H9 (cell line): ENCODE measurements around the gene ZHX3. TPM values are rescaled to one million over a fixed set of nuclear protein-coding genes. Genes with fewer than 3 reads are reported as not detected.

Experiments used
- DNase-seq: peaks from one replicate; pipeline ENCODE4 v3.0.0-alpha.2; 2017
- H2AFZ ChIP-seq: one replicate; pipeline ENCODE4 v1.6.1; 2013; ENCODE audit warnings: mild to moderate bottlenecking, low read length, control low read depth, moderate library complexity
- H2AK5ac ChIP-seq: 2 replicates; pipeline ENCODE4 v1.6.1; 2013; ENCODE audit warnings: low read length, control low read depth, mixed read lengths; ENCODE audit not compliant: insufficient read length
- H2BK120ac ChIP-seq: one replicate; pipeline ENCODE4 v1.6.1; 2013; ENCODE audit warnings: low read depth, mild to moderate bottlenecking, low read length, control low read depth, inconsistent platforms; ENCODE audit not compliant: poor library complexity, severe bottlenecking
- H2BK12ac ChIP-seq: 2 replicates; pipeline ENCODE4 v1.6.1; 2013; ENCODE audit warnings: low read length, control low read depth, mixed read lengths, low read depth; ENCODE audit not compliant: insufficient read length
- H2BK15ac ChIP-seq: 2 replicates; pipeline ENCODE4 v1.6.1; 2013; ENCODE audit warnings: low read depth, low read length, control low read depth
- H2BK20ac ChIP-seq: one replicate; pipeline ENCODE4 v1.6.1; 2013; ENCODE audit warnings: low read depth, mild to moderate bottlenecking, low read length, control low read depth, inconsistent platforms; ENCODE audit not compliant: poor library complexity, severe bottlenecking
- H2BK5ac ChIP-seq: 2 replicates; pipeline ENCODE4 v1.6.1; 2013; ENCODE audit warnings: low read length, control low read depth, mixed read lengths; ENCODE audit not compliant: insufficient read length
- H3K14ac ChIP-seq: 2 replicates; pipeline ENCODE4 v1.6.1; 2013; ENCODE audit warnings: low read length, control low read depth; ENCODE audit not compliant: insufficient read depth
- H3K18ac ChIP-seq: 2 replicates; pipeline ENCODE4 v1.6.1; 2013; ENCODE audit warnings: low read depth, mild to moderate bottlenecking, mixed read lengths, low read length, control low read depth; ENCODE audit not compliant: insufficient read length
- H3K23ac ChIP-seq: 2 replicates; pipeline ENCODE4 v1.6.1; 2013; ENCODE audit warnings: low read length, control low read depth, mixed read lengths, low read depth; ENCODE audit not compliant: insufficient read length
- H3K23me2 ChIP-seq: 2 replicates; pipeline ENCODE4 v1.6.1; 2013; ENCODE audit warnings: low read depth, mild to moderate bottlenecking, mixed read lengths, low read length, control low read depth; ENCODE audit not compliant: insufficient read length, poor library complexity, severe bottlenecking
- H3K27ac ChIP-seq: 2 replicates; pipeline ENCODE4 v1.5.1; 2013; ENCODE audit warnings: low read length, control low read depth, mixed read lengths, low read depth; ENCODE audit not compliant: insufficient read length
- H3K27me3 ChIP-seq: 2 replicates; pipeline ENCODE4 v1.6.1; 2013; ENCODE audit warnings: low read length, control low read depth, inconsistent platforms; ENCODE audit not compliant: insufficient read depth
- H3K4ac ChIP-seq: 2 replicates; pipeline ENCODE4 v1.6.1; 2013; ENCODE audit warnings: low read depth, mild to moderate bottlenecking, control low read depth, inconsistent platforms, low read length, moderate library complexity
- H3K4me1 ChIP-seq: 2 replicates; pipeline ENCODE4 v1.6.1; 2013; ENCODE audit warnings: low read length, control low read depth, inconsistent platforms; ENCODE audit not compliant: insufficient read depth
- H3K4me2 ChIP-seq: 2 replicates; pipeline ENCODE4 v1.6.1; 2013; ENCODE audit warnings: low read length, control low read depth, mixed read lengths; ENCODE audit not compliant: insufficient read length, insufficient read depth
- H3K56ac ChIP-seq: 2 replicates; pipeline ENCODE4 v1.6.1; 2013; ENCODE audit warnings: low read depth, mild to moderate bottlenecking, mixed read lengths, low read length, control low read depth; ENCODE audit not compliant: insufficient read length
- H3K79me1 ChIP-seq: 2 replicates; pipeline ENCODE4 v1.6.1; 2013; ENCODE audit warnings: low read depth, mild to moderate bottlenecking, moderate library complexity, low read length, control low read depth, inconsistent platforms; ENCODE audit not compliant: insufficient read depth, poor library complexity, severe bottlenecking
- H3K79me2 ChIP-seq: 2 replicates; pipeline ENCODE4 v1.6.1; 2013; ENCODE audit warnings: low read length, control low read depth, inconsistent platforms; ENCODE audit not compliant: insufficient read depth
- H3K9ac ChIP-seq: 2 replicates; pipeline ENCODE4 v1.6.1; 2013; ENCODE audit warnings: low read length, control low read depth, mixed read lengths; ENCODE audit not compliant: insufficient read length; ENCODE audit errors: extremely low read depth
- H3K9me3 ChIP-seq: one replicate; pipeline ENCODE4 v1.6.1; 2013; ENCODE audit warnings: low read depth, low read length, inconsistent platforms; ENCODE audit not compliant: control insufficient read depth
- H3T11ph ChIP-seq: one replicate; pipeline ENCODE4 v1.6.1; 2013; ENCODE audit warnings: mild to moderate bottlenecking, low read length, control low read depth, inconsistent platforms
- H4K20me1 ChIP-seq: one replicate; pipeline ENCODE4 v1.6.1; 2013; ENCODE audit not compliant: control insufficient read depth, insufficient read length, insufficient read depth
- H4K5ac ChIP-seq: 2 replicates; pipeline ENCODE4 v1.6.1; 2013; ENCODE audit warnings: low read depth, mild to moderate bottlenecking, mixed read lengths, low read length, control low read depth; ENCODE audit not compliant: insufficient read length
- H4K8ac ChIP-seq: replicated peaks from 2 replicates; pipeline ENCODE4 v1.6.1; 2013; ENCODE audit warnings: low read length, control low read depth, mixed read lengths, low read depth; ENCODE audit not compliant: insufficient read length
- H4K91ac ChIP-seq: 2 replicates; pipeline ENCODE4 v1.6.1; 2013; ENCODE audit warnings: low read depth, mild to moderate bottlenecking, moderate library complexity, mixed read lengths, low read length, control low read depth; ENCODE audit not compliant: insufficient read length
- H3K27ac Mint-ChIP-seq, 3 experiments: 2 replicates in 2 of 3; 3 replicates in 1 of 3; pipeline ENCODE4 v1.8.0; 2020 to 2021; ENCODE audit warnings: mixed read lengths in 3 of 3, mild to moderate bottlenecking in 1 of 3, moderate library complexity in 1 of 3
- H3K27me3 Mint-ChIP-seq: 2 replicates; pipeline ENCODE4 v1.8.0; 2021; ENCODE audit warnings: low read depth, mild to moderate bottlenecking, moderate library complexity, mixed read lengths
- H3K36me3 Mint-ChIP-seq, 3 experiments: 2 replicates in 2 of 3; 3 replicates in 1 of 3; pipeline ENCODE4 v1.8.0; 2020 to 2021; ENCODE audit warnings: low read depth in 3 of 3, mixed read lengths in 3 of 3; ENCODE audit not compliant: insufficient read depth in 1 of 3
- H3K4me1 Mint-ChIP-seq, 2 experiments: 2 replicates each; pipeline ENCODE4 v1.8.0; 2020; ENCODE audit warnings: mixed read lengths in 2 of 2
- H3K4me3 Mint-ChIP-seq, 2 experiments: 2 replicates in 1 of 2; 3 replicates in 1 of 2; pipeline ENCODE4 v1.8.0; 2020 to 2021; ENCODE audit warnings: mild to moderate bottlenecking in 2 of 2, mixed read lengths in 2 of 2, moderate library complexity in 1 of 2
- H3K9me3 Mint-ChIP-seq, 2 experiments: 2 replicates in 1 of 2; 3 replicates in 1 of 2; pipeline ENCODE4 v1.8.0; 2020; ENCODE audit warnings: mild to moderate bottlenecking in 2 of 2, mixed read lengths in 2 of 2, moderate library complexity in 1 of 2
- WGBS: extraction: QIAGEN DNeasy Blood & Tissue Kit; methylation state at CpG from one replicate; pipeline ENCODE4 v1.1.7; 2013; ENCODE audit warnings: missing lambda C conversion rate, low lambda C conversion rate, mixed read lengths; ENCODE audit not compliant: insufficient read length; ENCODE audit errors: extremely low coverage; 5-methylcytosine and 5-hydroxymethylcytosine counted together
- total RNA-seq: library from RNA; stranded (reverse); gene quantifications from 2 replicates; pipeline ENCODE4 v1.2.1, GENCODE V29; 2021
- TF ChIP-seq, protein P1 (sequence below): fragments of 200-600 bp; sonication (generic); conservative IDR thresholded peaks from 3 replicates; pipeline ENCODE4 v1.8.0; 2021; ENCODE audit warnings: antibody characterized with exemption, mild to moderate bottlenecking

ZHX3 gene
- total RNA-seq, 1 experiment from 2014 or later: 4.4 TPM

DNA sequence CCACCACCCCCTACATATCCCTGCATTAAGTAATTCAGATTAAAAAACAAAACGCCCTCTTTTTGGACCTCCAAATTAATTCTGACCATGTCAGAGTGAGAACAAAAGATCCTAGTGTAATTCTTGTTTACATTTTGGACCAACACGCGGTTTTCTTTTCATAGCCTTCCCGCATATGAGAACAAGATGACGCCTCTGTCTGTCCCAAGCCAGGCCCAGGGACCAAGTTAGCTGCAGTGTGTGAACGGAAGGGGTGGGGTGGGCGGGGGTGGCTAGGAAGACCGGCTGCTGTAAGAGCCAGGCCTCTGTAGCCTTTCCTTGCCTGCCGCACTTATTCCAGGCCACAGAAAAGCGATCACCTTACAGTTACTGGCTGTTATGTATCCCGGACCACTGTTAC lies 112.2 kb downstream of the ZHX3 start:
- Histone ChIP-seq H4K20me1 (no peaks in the 10 kb centered on the region), H3K9ac (no peak overlapping the region), H3K4me1 (no peaks in the 10 kb centered on the region), H2BK5ac (no peak overlapping the region), H3K27me3 (no peaks in the 10 kb centered on the region), H3K4me2 (no peak overlapping the region), H3K27ac (no peak overlapping the region), H2BK15ac (no peak overlapping the region), H2AFZ (no peak overlapping the region), H3K9me3 (no peaks in the 10 kb centered on the region), H3K18ac (no peak overlapping the region), H3K23ac (no peak overlapping the region), H3K56ac (no peak overlapping the region), H4K5ac (no peak overlapping the region), H4K91ac (no peak overlapping the region), H2BK12ac (no peak overlapping the region), H2BK120ac (no peak overlapping the region), H3K4ac (no peak overlapping the region), H3K79me1 (no peaks in the 10 kb centered on the region), H4K8ac (no peak overlapping the region), H3T11ph (no peak overlapping the region), H3K14ac (no peak overlapping the region), H2BK20ac (no peak overlapping the region), H2AK5ac (no peak overlapping the region), H3K79me2 (no peaks in the 10 kb centered on the region), H3K23me2 (no peaks in the 10 kb centered on the region)
- Mint-ChIP-seq H3K9me3 (peaks cover 0 to 3% of the 10 kb centered on the region in 2 experiments; a peak in 2 of 5 replicates), H3K4me1 (peaks cover 9% of the 10 kb centered on the region in 2 experiments), H3K27me3 (peaks cover 4% of the 10 kb centered on the region), H3K27ac (no peak overlapping the region), H3K4me3 (no peak overlapping the region), H3K36me3 (peaks cover 0 to under 1% (median under 1%) of the 10 kb centered on the region in 3 experiments; a peak in 2 of 7 replicates)
- TF ChIP-seq, protein P1, sequence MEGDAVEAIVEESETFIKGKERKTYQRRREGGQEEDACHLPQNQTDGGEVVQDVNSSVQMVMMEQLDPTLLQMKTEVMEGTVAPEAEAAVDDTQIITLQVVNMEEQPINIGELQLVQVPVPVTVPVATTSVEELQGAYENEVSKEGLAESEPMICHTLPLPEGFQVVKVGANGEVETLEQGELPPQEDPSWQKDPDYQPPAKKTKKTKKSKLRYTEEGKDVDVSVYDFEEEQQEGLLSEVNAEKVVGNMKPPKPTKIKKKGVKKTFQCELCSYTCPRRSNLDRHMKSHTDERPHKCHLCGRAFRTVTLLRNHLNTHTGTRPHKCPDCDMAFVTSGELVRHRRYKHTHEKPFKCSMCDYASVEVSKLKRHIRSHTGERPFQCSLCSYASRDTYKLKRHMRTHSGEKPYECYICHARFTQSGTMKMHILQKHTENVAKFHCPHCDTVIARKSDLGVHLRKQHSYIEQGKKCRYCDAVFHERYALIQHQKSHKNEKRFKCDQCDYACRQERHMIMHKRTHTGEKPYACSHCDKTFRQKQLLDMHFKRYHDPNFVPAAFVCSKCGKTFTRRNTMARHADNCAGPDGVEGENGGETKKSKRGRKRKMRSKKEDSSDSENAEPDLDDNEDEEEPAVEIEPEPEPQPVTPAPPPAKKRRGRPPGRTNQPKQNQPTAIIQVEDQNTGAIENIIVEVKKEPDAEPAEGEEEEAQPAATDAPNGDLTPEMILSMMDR: no peak
- DNase-seq: no peak
- no CpG with 5 or more reads among the region's 11 CpGs for WGBS
